Neural progenitor cell (in vitro differentiated cells): ENCODE measurements around the gene CHST8. TPM values are rescaled to one million over a fixed set of nuclear protein-coding genes. Genes with fewer than 3 reads are reported as not detected.

Source experiments
- DNase-seq: peaks from one replicate; pipeline ENCODE4 v3.0.0-alpha.2; 2016; ENCODE audit warnings: low spot score
- H2AFZ ChIP-seq: fragments of 200-600 bp; sonication (generic); replicated peaks from 2 replicates; pipeline ENCODE4 v1.6.1; 2016; ENCODE audit warnings: antibody characterized with exemption
- H3F3A ChIP-seq: fragments of 200-600 bp; sonication (generic); 2 replicates; pipeline ENCODE4 v1.6.1; 2016; ENCODE audit warnings: antibody characterized with exemption, low read depth
- H3K27ac ChIP-seq: fragments of 200-600 bp; sonication (generic); 2 replicates; pipeline ENCODE4 v1.5.1; 2016; ENCODE audit warnings: mild to moderate bottlenecking
- H3K27me3 ChIP-seq: fragments of 200-600 bp; sonication (generic); 2 replicates; pipeline ENCODE4 v1.6.1; 2016; ENCODE audit warnings: mild to moderate bottlenecking, moderate library complexity
- H3K36me3 ChIP-seq: fragments of 200-600 bp; sonication (generic); 2 replicates; pipeline ENCODE4 v1.5.1; 2016
- H3K4me1 ChIP-seq: fragments of 200-600 bp; sonication (generic); 2 replicates; pipeline ENCODE4 v1.6.1; 2016; ENCODE audit warnings: mixed run types
- H3K4me2 ChIP-seq: fragments of 200-600 bp; sonication (generic); 2 replicates; pipeline ENCODE4 v1.6.1; 2016
- H3K4me3 ChIP-seq: fragments of 200-600 bp; sonication (generic); 2 replicates; pipeline ENCODE4 v1.5.1; 2016
- H3K79me2 ChIP-seq: fragments of 200-600 bp; sonication (generic); 2 replicates; pipeline ENCODE4 v1.6.1; 2016; ENCODE audit warnings: low read depth
- H3K9ac ChIP-seq: fragments of 200-600 bp; sonication (generic); 2 replicates; pipeline ENCODE4 v1.6.1; 2016
- H3K9me3 ChIP-seq: fragments of 200-600 bp; sonication (generic); 2 replicates; pipeline ENCODE4 v1.5.1; 2016; ENCODE audit warnings: low read depth
- H4K20me1 ChIP-seq: fragments of 200-600 bp; sonication (generic); 2 replicates; pipeline ENCODE4 v1.6.1; 2016; ENCODE audit warnings: low read depth
- H3K27ac Mint-ChIP-seq: 3 replicates; pipeline ENCODE4 v1.8.0; 2021; ENCODE audit warnings: mixed read lengths
- H3K27me3 Mint-ChIP-seq: 2 replicates; pipeline ENCODE4 v1.8.0; 2022; ENCODE audit warnings: low read depth, mild to moderate bottlenecking, inconsistent platforms, moderate library complexity, mixed read lengths; ENCODE audit not compliant: insufficient read depth
- H3K36me3 Mint-ChIP-seq: 3 replicates; pipeline ENCODE4 v1.8.0; 2021; ENCODE audit warnings: mixed read lengths
- H3K4me1 Mint-ChIP-seq: 3 replicates; pipeline ENCODE4 v1.8.0; 2021; ENCODE audit warnings: mixed read lengths
- H3K4me3 Mint-ChIP-seq: 3 replicates; pipeline ENCODE4 v1.8.0; 2021; ENCODE audit warnings: mild to moderate bottlenecking, moderate library complexity, mixed read lengths
- H3K9me3 Mint-ChIP-seq: 3 replicates; pipeline ENCODE4 v1.8.0; 2020; ENCODE audit warnings: mixed read lengths
- CTCF ChIP-seq: fragments of 200-600 bp; sonication (generic); IDR thresholded peaks from 2 replicates; pipeline ENCODE4 v1.5.1; 2017; ENCODE audit warnings: antibody characterized with exemption, mild to moderate bottlenecking
- EZH2 ChIP-seq: fragments of 200-600 bp; sonication (generic); IDR thresholded peaks from 2 replicates; pipeline ENCODE4 v1.6.1; 2017; ENCODE audit warnings: antibody characterized with exemption, mild to moderate bottlenecking, moderate library complexity
- EZH2phosphoT487 ChIP-seq: fragments of 200-600 bp; sonication (generic); IDR thresholded peaks from 2 replicates; pipeline ENCODE4 v1.6.1; 2017; ENCODE audit warnings: antibody characterized with exemption
- total RNA-seq: library from RNA; depleted of rRNA; stranded (reverse); fragments of >200 nt; gene quantifications from 2 replicates; pipeline ENCODE4 v1.2.3, GENCODE V29; 2015; ENCODE audit warnings: low replicate concordance

The CHST8 gene
- total RNA-seq, 1 donor from 2014 or later, result 0.92 TPM

DNA sequence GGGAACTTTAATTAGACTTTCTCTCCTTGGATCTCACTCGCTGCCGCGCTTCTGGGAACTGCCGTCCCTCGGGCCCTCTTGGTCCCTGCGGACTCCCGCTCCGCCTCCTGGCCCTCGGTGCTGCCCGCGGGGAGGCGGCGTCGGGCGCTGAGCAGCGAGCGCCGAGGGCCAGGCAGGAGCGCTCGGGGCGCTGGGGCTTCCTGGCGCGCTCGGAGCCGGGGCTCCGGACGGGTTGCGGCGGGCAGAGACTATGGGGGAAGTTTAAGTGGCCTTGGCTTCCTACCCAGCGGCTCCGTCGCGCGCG is 704 bp downstream of the CHST8 start:
- peaks cover 7% of the 10 kb centered on the region for H3K4me1 Mint-ChIP-seq
- TF ChIP-seq CTCF, result no peak
- peak; percentile 89 for TF ChIP-seq EZH2phosphoT487
- Histone ChIP-seq H3K9ac (no peak overlapping the region), H3K9me3 (no peaks in the 10 kb centered on the region), H3K27ac (no peak overlapping the region), H3K4me1 (peaks cover 3% of the 10 kb centered on the region), H3F3A (peaks cover 3% of the 10 kb centered on the region), H4K20me1 (peaks cover 27% of the 10 kb centered on the region), H2AFZ (peak overlapping the region; percentile 61), H3K4me3 (peak overlapping the region; percentile 59), H3K79me2 (no peaks in the 10 kb centered on the region), H3K27me3 (peaks cover 93% of the 10 kb centered on the region), H3K4me2 (peak overlapping the region; percentile 97), H3K36me3 (no peaks in the 10 kb centered on the region)
- no peaks in the 10 kb centered on the region for H3K36me3 Mint-ChIP-seq
- peak; percentile 67 for DNase-seq
- peaks cover 62% of the 10 kb centered on the region for H3K27me3 Mint-ChIP-seq
- no peak overlapping the region for H3K27ac Mint-ChIP-seq
- H3K9me3 Mint-ChIP-seq, result no peaks in the 10 kb centered on the region
- H3K4me3 Mint-ChIP-seq, result peak overlapping the region; percentile 78

DNA sequence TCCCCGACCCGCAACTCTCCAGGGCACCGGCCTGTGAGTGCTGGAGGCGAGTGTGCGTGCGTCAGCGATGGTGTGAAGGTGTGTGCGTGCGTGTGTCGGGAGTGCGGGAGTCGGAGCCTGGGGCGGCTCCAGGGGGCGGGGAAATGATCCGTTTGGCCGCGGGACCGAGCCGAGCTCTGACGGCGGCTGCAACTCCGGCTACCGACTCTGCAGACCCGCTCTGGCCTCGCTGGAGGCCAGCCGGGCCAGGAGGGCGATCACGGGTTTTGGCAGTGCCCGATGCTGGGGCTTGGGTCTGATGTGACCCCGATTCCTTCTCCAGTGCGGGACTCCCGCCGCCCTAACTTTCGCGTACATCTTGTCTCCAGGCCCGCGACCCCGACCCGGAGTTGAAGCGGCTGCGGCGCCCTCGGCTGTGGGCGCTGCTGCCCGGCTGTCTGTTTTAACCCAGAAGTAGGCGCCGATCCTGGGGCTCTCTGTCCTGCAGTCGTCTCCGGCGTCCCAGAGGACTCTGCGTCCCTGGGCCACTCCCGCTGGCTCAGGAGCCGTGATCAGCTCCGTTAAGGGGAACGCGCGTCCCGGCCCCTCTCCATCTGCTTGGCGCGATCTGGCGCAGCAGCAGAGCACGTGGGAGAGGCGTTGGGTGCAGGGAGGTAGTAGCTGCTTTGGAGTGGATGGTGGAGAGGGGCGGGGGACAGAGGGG is 1.2 kb downstream of the CHST8 start:
- Histone ChIP-seq H3K79me2 (no peaks in the 10 kb centered on the region), H3K27me3 (peaks cover 88% of the 10 kb centered on the region), H3K4me3 (peak overlapping the region; percentile 59), H3K4me1 (peaks cover 3% of the 10 kb centered on the region), H3K36me3 (no peaks in the 10 kb centered on the region), H3K9me3 (no peaks in the 10 kb centered on the region), H3K9ac (no peak overlapping the region), H3K27ac (no peak overlapping the region), H2AFZ (peak overlapping the region; percentile 61), H3K4me2 (peak overlapping the region; percentile 97), H3F3A (peaks cover 3% of the 10 kb centered on the region), H4K20me1 (peaks cover 27% of the 10 kb centered on the region)
- Mint-ChIP-seq H3K4me3 (peak overlapping the region; percentile 78), H3K27ac (no peak overlapping the region), H3K27me3 (peaks cover 59% of the 10 kb centered on the region), H3K4me1 (peaks cover 7% of the 10 kb centered on the region), H3K9me3 (no peaks in the 10 kb centered on the region), H3K36me3 (no peaks in the 10 kb centered on the region)
- DNase-seq, result peak; percentile 57
- TF ChIP-seq EZH2 (peak; percentile 97), EZH2phosphoT487 (peak; percentile 87), CTCF (no peak)

DNA sequence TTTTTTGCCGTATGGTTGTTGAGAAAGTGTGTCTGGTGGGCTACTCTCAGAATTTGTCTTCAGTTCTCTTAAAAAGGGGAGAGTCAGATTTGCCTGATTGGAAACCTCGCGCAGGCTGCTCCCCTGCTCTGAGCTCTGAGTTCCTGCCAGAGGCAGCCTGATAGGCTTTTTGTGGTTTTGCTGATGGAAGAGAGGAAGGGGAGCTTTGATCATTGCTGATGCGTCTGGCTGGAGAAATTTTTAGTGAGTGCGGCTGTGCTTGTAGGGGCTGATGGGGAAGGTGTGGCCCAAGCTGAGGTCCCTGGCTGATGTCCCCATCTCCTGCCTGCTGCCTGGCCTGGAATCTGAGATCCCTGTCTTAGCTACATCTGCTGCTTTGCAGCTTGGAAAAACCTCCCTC is 2.8 kb downstream of the CHST8 start:
- Histone ChIP-seq H3K9ac (no peak overlapping the region), H3K9me3 (no peaks in the 10 kb centered on the region), H3K4me3 (no peak overlapping the region), H3K79me2 (no peaks in the 10 kb centered on the region), H3K4me2 (no peak overlapping the region), H3K4me1 (peaks cover 3% of the 10 kb centered on the region), H3K27ac (no peak overlapping the region), H3K36me3 (no peaks in the 10 kb centered on the region), H4K20me1 (peaks cover 27% of the 10 kb centered on the region), H3K27me3 (peaks cover 72% of the 10 kb centered on the region), H3F3A (peaks cover 3% of the 10 kb centered on the region), H2AFZ (no peak overlapping the region)
- peak overlapping the region; percentile 3 for H3K4me3 Mint-ChIP-seq
- no peak for DNase-seq
- no peaks in the 10 kb centered on the region for H3K9me3 Mint-ChIP-seq
- peaks cover 53% of the 10 kb centered on the region for H3K27me3 Mint-ChIP-seq
- H3K36me3 Mint-ChIP-seq, result no peaks in the 10 kb centered on the region
- no peak overlapping the region for H3K27ac Mint-ChIP-seq
- peaks cover 7% of the 10 kb centered on the region for H3K4me1 Mint-ChIP-seq
- TF ChIP-seq EZH2 (no peak), EZH2phosphoT487 (no peak), CTCF (no peak)
